Fibroblast of villous mesenchyme (primary cell): ENCODE measurements around the gene RTKN2. TPM values are rescaled to one million over a fixed set of nuclear protein-coding genes. Genes with fewer than 3 reads are reported as not detected.

Experiments
- DNase-seq: peaks from one replicate; pipeline ENCODE4 v3.0.0-alpha.2; 2010; ENCODE audit warnings: low read depth
- H3K4me3 ChIP-seq: 2 replicates; pipeline ENCODE4 v1.5.1; 2011; ENCODE audit warnings: low read depth, mild to moderate bottlenecking, low read length
- CTCF ChIP-seq: IDR thresholded peaks from 2 replicates; pipeline ENCODE4 v1.5.1; 2012; ENCODE audit warnings: low read depth, mild to moderate bottlenecking, low read length; ENCODE audit not compliant: insufficient read depth
- total RNA-seq: library from RNA; depleted of rRNA; stranded (reverse); fragments of >200 nt; gene quantifications from 2 replicates; pipeline ENCODE4 v1.2.3, GENCODE V29; 2012

Gene RTKN2
- total RNA-seq, 1 donor: 15.1 TPM

GRCh38 chr10:62230344-62231121, 38.1 kb downstream of the RTKN2 start:
- DNase-seq: no peak
- no peak for TF ChIP-seq CTCF
- H3K4me3 ChIP-seq: no peak overlapping the region

GRCh38 chr10:62225362-62225761, 43.3 kb downstream of the RTKN2 start:
- H3K4me3 ChIP-seq: no peak overlapping the region
- no peak for TF ChIP-seq CTCF
- no peak for DNase-seq

- DNase-seq: peak; percentile 39
- H3K4me3 ChIP-seq: no peak overlapping the region
- TF ChIP-seq CTCF: no peak
Observed at GRCh38 chr10:62224606-62225005, 44.0 kb downstream of the RTKN2 start.

GRCh38 chr10:62217683-62218082, 51.0 kb downstream of the RTKN2 start:
- no peak overlapping the region for H3K4me3 ChIP-seq
- no peak for TF ChIP-seq CTCF
- no peak for DNase-seq

- no peak for TF ChIP-seq CTCF
- DNase-seq: no peak
- H3K4me3 ChIP-seq: no peak overlapping the region
Observed at GRCh38 chr10:62214364-62214874, 54.2 kb downstream of the RTKN2 start.

- no peak for TF ChIP-seq CTCF
- no peak for DNase-seq
Observed at GRCh38 chr10:62205750-62206399, 62.8 kb downstream of the RTKN2 start.

More at GRCh38 chr10:62205750-62206399, 62.8 kb downstream of the RTKN2 start:
- no peak overlapping the region for H3K4me3 ChIP-seq
